HG03175 (cell line): Measurements from ENCODE around the gene MOCOS.
A peak's percentile ranks its signal among the peaks of the same experiment; 100 is the strongest.

Source experiments
- ATAC-seq: cut with Tn5 transposase; IDR thresholded peaks from one replicate; pipeline ENCODE4 v1.9.1; 2021; ENCODE audit warnings: mild to moderate bottlenecking, moderate library complexity; ENCODE audit not compliant: unreplicated experiment

MOCOS gene

DNA sequence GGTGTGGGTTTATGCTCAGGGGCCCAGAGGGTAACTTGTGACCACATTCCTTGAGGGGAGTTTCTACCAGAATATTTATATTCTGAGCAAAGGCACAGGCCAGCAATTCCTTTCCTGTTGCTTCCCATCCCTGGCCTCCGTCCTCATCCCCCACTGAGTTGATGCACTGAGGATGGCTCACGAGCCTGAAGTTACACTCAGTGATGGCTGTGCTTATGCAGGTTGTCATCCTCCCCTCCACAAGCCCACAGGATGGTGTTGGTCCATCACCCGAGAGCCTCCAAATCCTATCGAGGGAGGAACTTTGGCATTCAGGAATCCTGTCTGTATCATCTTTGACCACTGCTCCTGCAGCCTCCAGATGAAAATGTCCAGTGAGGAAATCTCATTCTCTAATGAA is 81.9 kb downstream of the MOCOS start:
- no peak for ATAC-seq

DNA sequence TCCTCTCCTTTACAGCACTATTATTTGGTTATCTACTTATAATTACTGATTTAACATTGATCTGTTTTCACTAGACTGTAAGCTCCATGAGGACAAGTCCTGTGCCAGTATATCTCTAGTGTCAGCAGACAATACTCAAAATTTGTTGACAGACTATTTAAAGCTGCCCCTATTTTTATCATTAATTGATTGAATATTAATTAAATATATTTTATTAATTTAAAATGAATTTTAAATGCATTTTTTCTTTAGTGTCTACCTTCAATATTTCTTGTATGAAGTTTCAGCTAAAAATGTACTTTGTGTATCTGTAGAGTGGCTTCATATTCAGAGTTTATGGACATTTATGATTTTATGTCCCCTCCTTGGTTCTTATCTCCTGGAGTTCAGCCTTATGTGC is 83.9 kb downstream of the MOCOS start:
- no peak for ATAC-seq

DNA sequence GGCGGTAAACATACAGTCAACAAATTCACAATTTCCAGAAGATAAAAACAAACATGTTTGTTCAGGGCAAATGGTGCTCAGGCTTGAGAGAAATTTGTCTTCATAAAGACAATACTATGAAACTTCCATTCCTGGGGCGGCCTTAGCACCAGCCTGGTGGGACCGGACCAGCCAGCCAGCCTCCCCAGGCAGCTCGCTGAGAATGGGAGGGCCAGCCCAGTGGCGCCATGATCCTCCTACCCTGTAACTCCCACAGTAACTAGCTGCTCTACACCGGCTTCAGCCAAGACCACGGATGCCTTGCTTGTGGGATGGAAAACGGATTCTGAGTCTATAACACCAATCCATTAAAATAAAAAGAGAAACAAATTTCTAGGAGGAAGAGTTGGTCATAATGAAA is 86.0 kb downstream of the MOCOS start:
- no peak for ATAC-seq

DNA sequence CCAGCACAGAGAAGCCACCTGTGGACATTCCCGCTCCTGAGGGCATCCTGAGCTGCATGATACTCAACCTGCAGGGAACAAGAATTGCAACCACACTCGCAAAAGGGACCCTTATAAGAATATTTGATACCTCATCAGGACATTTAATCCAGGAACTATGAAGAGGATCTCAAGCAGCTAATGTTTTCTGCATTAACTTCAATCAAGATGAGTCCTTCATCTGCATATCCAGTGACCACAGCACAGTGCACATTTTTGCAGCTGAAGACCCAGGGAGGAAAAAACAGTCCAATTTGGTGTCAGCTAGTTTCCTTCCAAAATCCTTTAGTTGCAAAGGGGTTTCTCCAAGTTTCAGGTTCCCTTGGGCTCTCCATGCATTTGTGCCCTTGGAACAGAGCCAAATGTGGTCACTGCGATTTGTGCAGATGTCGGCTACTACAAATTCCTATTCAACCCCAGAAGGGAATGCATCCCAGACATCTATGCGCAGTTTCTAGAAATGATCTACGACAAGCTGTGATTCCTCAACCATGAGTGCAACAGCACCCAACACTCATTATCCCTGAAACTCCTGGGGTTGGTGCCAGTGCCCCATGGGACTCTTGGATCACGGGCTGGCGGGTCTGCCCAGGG is 86.9 kb downstream of the MOCOS start:
- ATAC-seq, result no peak

GRCh38 chr18:36275561-36275960 is 88.3 kb downstream of the MOCOS start:
- no peak for ATAC-seq

DNA sequence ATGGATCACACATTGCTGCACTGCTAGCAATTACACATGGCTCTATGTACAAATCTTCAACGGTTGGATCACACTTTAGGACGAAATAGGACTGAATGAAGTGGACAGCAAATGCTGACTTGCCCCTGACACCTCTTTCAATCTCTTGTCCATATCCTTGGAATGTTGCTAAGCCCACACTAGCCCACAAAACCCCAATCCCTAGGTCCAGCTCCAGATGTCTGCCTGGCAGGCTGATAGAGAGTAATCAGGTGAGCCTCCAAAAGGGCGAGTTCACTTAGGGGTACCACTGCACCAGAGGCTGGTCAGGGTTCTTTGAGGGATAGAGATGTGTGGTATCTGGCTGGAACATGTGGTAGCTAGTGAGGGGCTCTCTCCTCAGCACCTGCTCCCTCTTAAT is 91.7 kb downstream of the MOCOS start:
- ATAC-seq, result no peak

DNA sequence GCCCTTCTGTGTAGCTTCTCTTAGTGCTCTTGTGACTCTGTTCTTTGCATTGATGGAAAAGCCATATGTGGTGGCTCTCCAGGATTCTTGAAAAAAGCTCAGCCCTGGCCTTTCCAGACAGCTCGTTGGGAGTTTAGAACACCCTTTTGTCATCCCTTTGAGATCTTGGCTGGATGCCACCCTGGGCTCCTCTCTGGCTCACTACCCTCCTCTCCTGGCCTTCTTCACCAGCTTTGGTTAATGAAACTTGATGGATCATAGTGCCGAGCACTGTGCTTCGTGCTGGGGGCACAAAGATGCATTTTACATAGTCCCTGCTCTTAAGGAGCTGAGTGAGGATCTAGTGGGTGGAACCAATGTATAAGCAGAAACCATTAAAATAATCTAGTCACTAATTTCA is 94.6 kb downstream of the MOCOS start:
- no peak for ATAC-seq

GRCh38 chr18:36283448-36283847 is 96.2 kb downstream of the MOCOS start:
- ATAC-seq, result no peak

DNA sequence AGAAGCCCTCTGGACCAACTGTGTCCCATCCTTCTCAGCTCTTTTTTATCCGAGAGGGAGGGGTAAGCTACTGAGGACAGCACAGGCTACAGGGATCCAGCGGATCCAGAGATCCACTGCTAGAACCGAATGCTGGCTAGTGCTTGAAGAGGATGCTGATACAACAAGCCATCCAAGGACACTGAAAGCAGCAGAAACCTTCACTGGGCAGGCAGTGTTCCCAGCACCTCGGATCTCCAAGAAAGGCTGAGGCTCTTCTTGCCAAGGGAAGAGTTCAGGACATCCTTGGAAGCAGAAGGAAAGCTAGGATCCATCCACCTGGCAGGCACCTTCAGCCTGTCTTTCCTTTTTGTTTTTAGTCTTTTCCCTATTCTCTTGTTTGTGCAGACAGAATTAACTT is 97.0 kb downstream of the MOCOS start:
- no peak for ATAC-seq

GRCh38 chr18:36284671-36285295 is 97.5 kb downstream of the MOCOS start:
- peak; percentile 53 for ATAC-seq

- ATAC-seq, result no peak
Observed at GRCh38 chr18:36287653-36288052, 100.4 kb downstream of the MOCOS start.

DNA sequence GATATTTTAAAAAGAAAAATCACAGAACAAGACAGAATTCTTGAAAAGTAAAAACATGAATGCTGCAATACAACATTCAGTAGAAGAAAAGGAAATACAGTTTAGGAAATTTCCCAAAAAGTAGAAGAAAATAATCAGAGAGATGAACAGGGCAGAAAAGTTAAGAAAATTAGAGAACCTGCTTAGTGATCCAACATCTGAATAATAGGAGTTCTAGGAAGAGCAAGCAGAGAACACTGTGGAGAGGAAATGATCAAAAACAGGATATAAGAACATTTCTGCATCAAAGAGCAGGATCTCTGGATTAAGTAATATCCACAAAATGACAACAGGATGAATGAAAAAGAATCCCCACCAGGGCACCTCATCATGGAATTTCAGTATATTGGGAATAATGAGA is 101.4 kb downstream of the MOCOS start:
- ATAC-seq, result no peak

GRCh38 chr18:36294031-36294430 is 106.7 kb downstream of the MOCOS start:
- no peak for ATAC-seq

GRCh38 chr18:36295214-36295613 is 107.9 kb downstream of the MOCOS start:
- no peak for ATAC-seq

- ATAC-seq, result no peak
Observed at GRCh38 chr18:36295880-36296301, 108.6 kb downstream of the MOCOS start.

GRCh38 chr18:36296650-36297416 is 109.5 kb downstream of the MOCOS start:
- peak; percentile 20 for ATAC-seq

DNA sequence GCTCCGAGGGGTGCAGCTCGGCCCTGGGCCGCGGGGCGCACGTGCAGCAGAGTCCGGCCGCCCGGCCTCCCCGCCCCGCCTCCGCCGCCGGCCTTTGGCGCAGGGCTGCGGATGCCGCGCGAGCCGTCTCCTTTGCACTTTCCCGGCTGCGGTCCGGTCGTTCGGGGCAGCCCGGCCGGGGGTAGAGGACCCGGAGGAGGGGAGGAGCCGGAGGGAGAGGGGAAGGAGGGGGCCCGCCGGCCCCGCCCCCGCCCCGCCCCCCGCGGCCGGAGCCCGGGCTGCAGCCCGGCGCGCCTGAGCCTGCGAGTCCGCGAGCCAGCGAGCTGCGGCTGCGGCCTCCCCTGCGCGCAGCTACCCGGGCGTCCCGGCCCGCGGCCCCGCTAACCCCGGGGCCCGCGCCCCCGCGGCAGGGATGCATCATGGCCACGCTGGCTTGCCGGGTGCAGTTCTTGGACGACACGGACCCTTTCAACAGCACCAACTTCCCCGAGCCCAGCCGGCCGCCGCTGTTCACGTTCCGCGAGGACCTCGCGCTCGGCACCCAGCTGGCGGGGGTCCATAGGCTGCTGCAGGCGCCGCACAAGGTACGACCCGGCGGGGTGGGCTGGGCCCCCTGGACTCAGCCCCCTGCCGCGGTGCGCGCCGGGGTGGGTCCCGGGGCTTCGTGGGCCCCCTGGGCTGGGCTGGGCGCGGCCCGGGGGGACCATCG is 110.3 kb downstream of the MOCOS start, which contains the start of gene FHOD3:
TSS of gene FHOD3 (plus strand) at position 297 of the 709 bp plus-strand sequence. CDS start at position 420, 123 bp downstream.
- peak; percentile 59 for ATAC-seq

DNA sequence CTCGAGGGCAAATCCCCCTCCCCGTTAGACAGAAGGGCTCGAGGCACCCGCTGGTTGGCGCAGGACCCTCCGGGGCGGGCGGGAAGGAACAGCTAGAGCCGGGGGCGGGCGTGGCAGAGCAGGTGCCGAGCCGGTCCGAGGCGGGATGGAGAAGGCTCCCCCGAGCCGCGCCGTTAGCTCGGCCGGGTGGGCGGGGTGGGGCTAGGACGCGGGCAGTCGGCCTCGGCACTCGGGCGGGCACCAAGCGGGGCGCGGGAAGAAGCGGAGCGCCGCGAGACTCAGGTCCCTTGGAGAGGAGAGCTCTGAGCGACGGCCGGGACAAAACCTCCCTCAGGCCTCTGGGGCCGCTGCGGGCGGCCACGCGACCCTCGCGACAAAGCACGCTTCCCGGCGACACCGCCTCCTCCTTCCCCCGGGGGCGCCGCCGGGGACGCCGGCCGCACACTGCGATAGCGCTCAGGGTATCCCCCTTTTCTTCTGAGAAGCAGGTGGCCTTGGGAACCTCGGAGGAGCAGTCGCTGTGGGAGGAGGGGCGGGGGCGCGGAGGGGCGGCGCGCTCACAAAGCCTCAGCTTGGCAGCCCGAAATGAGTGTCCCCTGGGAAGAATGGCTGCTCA is 110.9 kb downstream of the MOCOS start:
- peak; percentile 22 for ATAC-seq

GRCh38 chr18:36299015-36299414 is 111.7 kb downstream of the MOCOS start:
- no peak for ATAC-seq

DNA sequence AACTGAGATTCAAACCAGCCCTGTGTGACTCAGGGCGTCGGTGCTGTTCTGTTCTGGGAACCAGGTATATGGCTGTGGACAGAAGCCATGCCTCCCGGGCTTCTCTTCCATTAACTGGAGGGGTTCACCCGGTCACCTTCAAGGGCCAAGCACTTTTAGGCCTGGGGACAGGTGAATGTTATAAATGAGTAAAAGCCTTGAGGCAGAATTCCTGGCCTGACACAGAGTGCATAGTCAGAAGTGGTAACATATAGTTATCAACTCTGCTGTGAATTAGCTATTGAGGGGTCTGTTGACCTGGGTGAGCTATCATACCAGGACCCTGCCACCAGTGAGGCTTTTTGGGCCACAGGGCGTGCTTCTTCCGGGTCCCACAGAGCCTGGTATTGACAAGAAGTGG is 112.9 kb downstream of the MOCOS start:
- no peak for ATAC-seq

DNA sequence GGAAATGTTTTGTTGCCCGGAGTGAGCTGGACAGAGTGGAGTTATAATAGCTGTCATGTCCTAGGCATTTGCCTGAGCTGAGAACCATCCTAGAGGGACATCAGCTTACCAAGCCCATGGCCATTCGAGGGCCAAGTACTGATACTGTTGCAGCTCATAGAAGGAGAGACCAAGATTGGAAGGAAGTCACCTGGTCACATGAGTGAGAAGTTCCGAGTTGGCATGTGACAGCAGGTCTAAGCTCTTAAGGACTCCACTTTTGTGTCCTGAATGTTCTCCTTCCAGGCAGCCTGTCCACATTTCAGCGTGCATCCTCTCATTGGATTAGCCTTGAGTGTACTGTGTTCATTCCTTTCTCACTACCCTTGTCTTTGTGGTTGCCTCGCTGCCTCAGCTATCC is 114.6 kb downstream of the MOCOS start:
- no peak for ATAC-seq
